Neural cell (in vitro differentiated cells): ENCODE results near the gene MCC. TPM values are rescaled to one million over a fixed set of nuclear protein-coding genes. Genes with fewer than 3 reads are reported as not detected.

Experiments
- H2AFZ ChIP-seq: fragments of 200-600, 300-800 bp; sonication (generic), shearing (Covaris generic); 2 replicates; pipeline ENCODE4 v1.6.0; 2014; ENCODE audit warnings: low read depth, mild to moderate bottlenecking, antibody characterized with exemption, low read length, moderate library complexity
- H3F3A ChIP-seq: fragments of 200-600 bp; shearing (Covaris generic); 2 replicates; pipeline ENCODE4 v1.6.1; 2016; ENCODE audit warnings: mild to moderate bottlenecking, moderate library complexity, mixed read lengths, antibody characterized with exemption, low read length; ENCODE audit not compliant: insufficient read depth, poor library complexity, severe bottlenecking
- H3K27ac ChIP-seq: fragments of 200-600, 300-800 bp; sonication (generic), shearing (Covaris generic); 2 replicates; pipeline ENCODE4 v1.5.1; 2014; ENCODE audit warnings: mild to moderate bottlenecking, low read length, moderate library complexity
- H3K27me3 ChIP-seq: fragments of 300-800, 200-600 bp; sonication (generic), shearing (Covaris generic); 2 replicates; pipeline ENCODE4 v1.6.0; 2014; ENCODE audit warnings: mild to moderate bottlenecking, low read depth, low read length, moderate library complexity; ENCODE audit not compliant: insufficient read depth
- H3K36me3 ChIP-seq: fragments of 300-800, 200-600 bp; sonication (generic), shearing (Covaris generic); 2 replicates; pipeline ENCODE4 v1.5.1; 2014; ENCODE audit warnings: mild to moderate bottlenecking, antibody characterized with exemption, low read length, moderate library complexity; ENCODE audit not compliant: insufficient read depth
- H3K4me2 ChIP-seq: fragments of 300-800, 200-600 bp; sonication (generic), shearing (Covaris generic); 2 replicates; pipeline ENCODE4 v1.6.0; 2014; ENCODE audit warnings: mild to moderate bottlenecking, low read length
- H3K4me3 ChIP-seq: fragments of 300-800, 200-600 bp; sonication (generic), shearing (Covaris generic); 2 replicates; pipeline ENCODE4 v1.5.1; 2014; ENCODE audit warnings: mild to moderate bottlenecking, low read length, moderate library complexity
- H3K79me2 ChIP-seq: fragments of 200-600 bp; shearing (Covaris generic); replicated peaks from 2 replicates; pipeline ENCODE4 v1.6.0; 2014; ENCODE audit warnings: mild to moderate bottlenecking, low read length, moderate library complexity; ENCODE audit not compliant: insufficient read depth
- H3K9ac ChIP-seq: fragments of 300-800, 200-600 bp; sonication (generic), shearing (Covaris generic); 2 replicates; pipeline ENCODE4 v1.6.1; 2016; ENCODE audit warnings: mild to moderate bottlenecking, low read length, mixed read lengths
- H3K9me2 ChIP-seq: fragments of 200-600 bp; shearing (Covaris generic); 2 replicates; pipeline ENCODE4 v1.6.1; 2016; ENCODE audit warnings: mild to moderate bottlenecking, low read length, mixed read lengths; ENCODE audit not compliant: insufficient read depth
- H3K9me3 ChIP-seq: fragments of 200-600, 300-800 bp; sonication (generic), shearing (Covaris generic); 2 replicates; pipeline ENCODE4 v1.6.1; 2016; ENCODE audit warnings: mild to moderate bottlenecking, mixed run types, low read length, moderate library complexity, mixed read lengths
- H4K20me1 ChIP-seq: fragments of 200-600 bp; shearing (Covaris generic); 2 replicates; pipeline ENCODE4 v1.6.1; 2016; ENCODE audit warnings: mild to moderate bottlenecking, mixed run types; ENCODE audit not compliant: insufficient read depth
- CTCF ChIP-seq: fragments of 450-650 bp; IDR thresholded peaks from 2 replicates; pipeline ENCODE4 v1.5.1; 2014; ENCODE audit warnings: antibody characterized with exemption, mild to moderate bottlenecking, moderate library complexity; ENCODE audit not compliant: poor library complexity, severe bottlenecking
- EP300 ChIP-seq: fragments of 450-650 bp; conservative IDR thresholded peaks from 2 replicates; pipeline ENCODE4 v1.6.1; 2014; ENCODE audit warnings: antibody characterized with exemption, mild to moderate bottlenecking, moderate library complexity; ENCODE audit not compliant: poor library complexity, severe bottlenecking
- EZH2 ChIP-seq: fragments of 200-600, 300-800 bp; shearing (Covaris generic), sonication (generic); IDR thresholded peaks from 2 replicates; pipeline ENCODE4 v1.6.1; 2014; ENCODE audit warnings: antibody characterized with exemption, low read length, borderline replicate concordance, mild to moderate bottlenecking; ENCODE audit not compliant: insufficient read depth, poor library complexity, severe bottlenecking
- MXI1 ChIP-seq: fragments of 450-650 bp; conservative IDR thresholded peaks from 2 replicates; pipeline ENCODE4 v1.6.1; 2014; ENCODE audit warnings: antibody characterized with exemption, mild to moderate bottlenecking; ENCODE audit not compliant: poor library complexity, severe bottlenecking
- POLR2AphosphoS5 ChIP-seq: IDR thresholded peaks from 2 replicates; pipeline ENCODE4 v1.6.1; 2012
- RAD21 ChIP-seq: fragments of 450-650 bp; conservative IDR thresholded peaks from 2 replicates; pipeline ENCODE4 v1.6.1; 2014; ENCODE audit warnings: antibody characterized with exemption, mild to moderate bottlenecking, moderate library complexity
- REST ChIP-seq: IDR thresholded peaks from 2 replicates; pipeline ENCODE4 v1.6.1; 2012; ENCODE audit warnings: borderline replicate concordance
- SMC3 ChIP-seq: fragments of 450-650 bp; conservative IDR thresholded peaks from 2 replicates; pipeline ENCODE4 v1.6.1; 2014; ENCODE audit warnings: antibody characterized with exemption, mild to moderate bottlenecking, moderate library complexity; ENCODE audit not compliant: poor library complexity
- TAF1 ChIP-seq: IDR thresholded peaks from 2 replicates; pipeline ENCODE4 v1.6.1; 2012; ENCODE audit warnings: low read depth
- polyA plus RNA-seq: library from polyadenylated mRNA; depleted of rRNA; stranded (reverse); fragments of >200 nt; gene quantifications from 2 replicates; pipeline ENCODE4 v1.2.3, GENCODE V29; 2014

MCC gene
- polyA plus RNA-seq, 1 donor from 2014 or later, result 2.2 TPM

GRCh38 chr5:113093558-113093957, 394.7 kb downstream of the MCC start:
- Histone ChIP-seq H3K36me3 (no peaks in the 10 kb centered on the region), H3F3A (no peaks in the 10 kb centered on the region), H2AFZ (no peak overlapping the region), H3K27me3 (no peaks in the 10 kb centered on the region), H3K4me3 (no peak overlapping the region), H3K9ac (no peak overlapping the region), H3K9me3 (no peaks in the 10 kb centered on the region), H3K79me2 (no peaks in the 10 kb centered on the region), H3K4me2 (no peak overlapping the region), H4K20me1 (no peaks in the 10 kb centered on the region), H3K27ac (no peak overlapping the region), H3K9me2 (no peaks in the 10 kb centered on the region)
- no peak for TF ChIP-seq SMC3
- no peak for TF ChIP-seq EZH2
- no peak for TF ChIP-seq TAF1
- TF ChIP-seq POLR2AphosphoS5, result no peak
- no peak for TF ChIP-seq EP300
- no peak for TF ChIP-seq RAD21
- TF ChIP-seq CTCF, result no peak
- no peak for TF ChIP-seq MXI1

- no peak overlapping the region for H3K4me3 ChIP-seq
- no peaks in the 10 kb centered on the region for H3K27me3 ChIP-seq
- H3K36me3 ChIP-seq, result no peaks in the 10 kb centered on the region
- no peaks in the 10 kb centered on the region for H4K20me1 ChIP-seq
- H3F3A ChIP-seq, result no peaks in the 10 kb centered on the region
- H3K9ac ChIP-seq, result no peak overlapping the region
- no peaks in the 10 kb centered on the region for H3K9me3 ChIP-seq
- no peak overlapping the region for H3K4me2 ChIP-seq
- no peak overlapping the region for H3K27ac ChIP-seq
- no peak overlapping the region for H2AFZ ChIP-seq
- no peaks in the 10 kb centered on the region for H3K79me2 ChIP-seq
- TF ChIP-seq EP300 (no peak), REST (no peak), CTCF (no peak), POLR2AphosphoS5 (no peak), EZH2 (no peak), SMC3 (no peak), MXI1 (no peak), TAF1 (no peak), RAD21 (no peak)
- H3K9me2 ChIP-seq, result no peaks in the 10 kb centered on the region
Measured at GRCh38 chr5:113092683-113093082, 395.6 kb downstream of the MCC start.
